Small intestine (tissue), 7 donors: Measurements from ENCODE around the gene ZNF175. TPM values are rescaled to one million over a fixed set of nuclear protein-coding genes. Genes with fewer than 3 reads are reported as not detected.

ENCODE experiments used
- DNase-seq, 2 donors: peaks; one replicate each; pipeline versions ENCODE4 v3.0.0 to v3.0.0-alpha.2; 2013
- FAIRE-seq: peaks from 2 replicates; lab custom pipeline; 2012; peaks lifted over from hg19 to GRCh38; lab: Jason Lieb, UNC
- H3K27ac ChIP-seq, 3 donors: one replicate each; pipeline ENCODE4 v1.5.1; 2013; ENCODE audit warnings: low read length in 2 of 3, mild to moderate bottlenecking in 2 of 3, control low read depth in 1 of 3, inconsistent platforms in 1 of 3, low read depth in 1 of 3, moderate library complexity in 1 of 3
- H3K27me3 ChIP-seq, 3 donors: one replicate each; pipeline ENCODE4 v1.6.1; 2013; ENCODE audit warnings: low read length in 3 of 3, inconsistent platforms in 1 of 3; ENCODE audit not compliant: control insufficient read depth in 3 of 3, insufficient read depth in 3 of 3
- H3K36me3 ChIP-seq, 3 donors: one replicate each; pipeline ENCODE4 v1.6.1; 2013; ENCODE audit warnings: low read length in 3 of 3, inconsistent platforms in 1 of 3, low read depth in 1 of 3, mild to moderate bottlenecking in 1 of 3, moderate library complexity in 1 of 3; ENCODE audit not compliant: control insufficient read depth in 3 of 3, insufficient read depth in 2 of 3
- H3K4me1 ChIP-seq, 3 donors: one replicate each; pipeline ENCODE4 v1.6.1; 2013; ENCODE audit warnings: low read length in 2 of 3, inconsistent platforms in 1 of 3, low read depth in 1 of 3, mild to moderate bottlenecking in 1 of 3, moderate library complexity in 1 of 3; ENCODE audit not compliant: control insufficient read depth in 3 of 3, insufficient read depth in 2 of 3
- H3K4me3 ChIP-seq, 3 donors: one replicate each; pipeline ENCODE4 v1.5.1; 2013; ENCODE audit warnings: low read length in 3 of 3, control low read depth in 1 of 3, inconsistent platforms in 1 of 3, low read depth in 1 of 3, mild to moderate bottlenecking in 1 of 3, moderate library complexity in 1 of 3
- H3K9me3 ChIP-seq, 2 donors: one replicate each; pipeline ENCODE4 v1.6.1; 2013; ENCODE audit warnings: low read depth in 1 of 2, low read length in 1 of 2; ENCODE audit not compliant: control insufficient read depth in 2 of 2, insufficient read depth in 1 of 2
- WGBS, 3 donors: extraction: QIAGEN DNeasy Blood & Tissue Kit; methylation state at CpG; one replicate each; pipeline ENCODE4 v1.1.7; 2013; 5-methylcytosine and 5-hydroxymethylcytosine counted together
- polyA plus RNA-seq, 4 donors: library from polyadenylated mRNA; stranded (reverse) in 3 of 4; unstranded in 1 of 4; fragments of 200-250 nt in 3 of 4; fragments of 120-200 nt in 1 of 4; gene quantifications; one replicate each; pipeline versions ENCODE4 v1.2.1 to v1.2.3, GENCODE V29; 2013
- donor health status: healthy with polysubstance abuse.
- donor health status: control.
- donor health status: control.
- donor health status: Bipolar disorder and iron deficiency.
- donor health status: healthy.

Gene ZNF175
- polyA plus RNA-seq, 4 donors, result 1.6 to 8.9 (median 2.2) TPM

DNA sequence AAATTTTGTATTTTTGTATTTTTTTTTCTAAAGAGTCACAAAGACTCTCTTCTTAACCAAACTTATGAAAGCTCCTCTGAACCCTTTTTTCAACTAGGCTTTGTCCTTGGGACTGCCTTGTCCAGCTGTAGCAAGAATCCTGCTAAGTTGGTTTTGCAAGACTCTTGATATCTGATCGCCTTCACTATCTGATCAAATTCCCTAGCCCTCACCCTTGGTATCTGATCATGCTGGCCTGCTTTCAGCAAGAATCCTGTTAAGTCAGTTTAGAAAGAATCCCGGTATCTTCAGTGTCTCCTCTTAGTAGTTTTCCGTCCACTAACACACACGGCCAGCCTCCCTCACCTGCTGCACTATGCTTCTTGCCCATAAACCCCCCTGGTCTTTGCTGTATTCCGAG is 61.0 kb downstream of the ZNF175 start:
- no peak for DNase-seq

DNA sequence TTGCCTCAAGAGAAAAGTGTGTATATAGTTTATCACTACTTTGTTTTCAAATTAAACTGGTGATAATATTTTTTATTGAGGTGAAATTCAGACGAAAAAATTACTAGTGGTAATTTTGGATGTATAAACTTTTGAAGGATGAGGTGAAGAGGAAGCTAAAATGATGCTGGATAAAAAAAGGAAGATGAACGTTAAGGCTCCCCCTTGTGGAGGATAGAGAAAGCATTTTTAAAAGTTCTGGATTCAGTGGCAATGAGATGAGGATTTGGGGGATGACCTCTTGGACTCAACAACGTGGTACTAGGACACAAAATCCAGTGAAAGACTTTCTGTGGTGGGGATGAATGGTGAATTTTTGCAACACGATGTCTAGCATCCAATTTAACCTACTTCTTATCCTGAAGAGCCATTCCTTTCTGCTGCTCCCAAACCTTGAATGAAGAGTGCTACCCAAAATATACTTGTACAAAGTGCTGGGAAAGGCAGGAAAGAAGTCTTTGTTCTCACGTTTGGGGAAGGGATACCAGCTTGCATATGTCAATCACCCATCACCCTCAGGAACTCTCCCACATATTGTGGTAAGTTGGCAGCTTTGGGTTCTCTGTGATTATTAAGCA is 66.4 kb downstream of the ZNF175 start:
- no peak overlapping the region for H3K4me3 ChIP-seq

More for the DNA sequence above, 61.0 kb downstream of the ZNF175 start:
- H3K4me3 ChIP-seq, result no peak overlapping the region
- FAIRE-seq, result no peak
- no peaks in the 10 kb centered on the region for H3K36me3 ChIP-seq
- no peak overlapping the region for H3K27ac ChIP-seq
- WGBS, 3 donors, result 67 to 82% (median 75%) methylated on average over 5 of the region's 5 CpGs
- no peaks in the 10 kb centered on the region for H3K4me1 ChIP-seq
- no peaks in the 10 kb centered on the region for H3K9me3 ChIP-seq
- no peaks in the 10 kb centered on the region for H3K27me3 ChIP-seq

DNA sequence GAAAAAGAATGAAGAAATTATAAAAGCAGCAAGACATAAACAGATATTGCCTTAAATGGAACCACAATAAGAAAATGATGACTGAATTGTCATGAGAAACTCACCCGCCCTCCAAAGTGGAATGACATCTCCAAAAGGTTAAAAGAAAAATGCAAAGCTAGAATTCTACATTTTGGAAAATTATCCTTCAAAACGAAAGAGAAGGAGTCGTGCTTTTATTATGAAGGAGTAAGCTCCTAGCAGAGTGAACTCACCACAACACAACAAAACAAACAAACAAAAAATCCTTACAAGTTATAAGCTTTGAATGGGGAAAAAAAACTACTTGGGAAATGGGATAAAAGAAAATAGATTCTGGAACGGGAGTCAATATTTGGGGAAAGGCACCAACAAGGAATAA is 68.8 kb downstream of the ZNF175 start:
- WGBS, 3 donors, result 66 to 79% (median 68%) methylated on average over 4 of the region's 4 CpGs
- no peak overlapping the region for H3K4me3 ChIP-seq
- H3K36me3 ChIP-seq, result no peaks in the 10 kb centered on the region
- no peaks in the 10 kb centered on the region for H3K4me1 ChIP-seq
- no peaks in the 10 kb centered on the region for H3K9me3 ChIP-seq
- DNase-seq (no peak), FAIRE-seq (no peak)
- H3K27ac ChIP-seq, result no peak overlapping the region
- no peaks in the 10 kb centered on the region for H3K27me3 ChIP-seq

More for the DNA sequence above, 66.4 kb downstream of the ZNF175 start:
- no peaks in the 10 kb centered on the region for H3K9me3 ChIP-seq
- no peaks in the 10 kb centered on the region for H3K36me3 ChIP-seq
- DNase-seq (peak; percentile 5 to 27), FAIRE-seq (no peak)
- H3K27ac ChIP-seq, result no peak overlapping the region
- 15 to 20% (median 15%) methylated on average over 5 of the region's 5 CpGs for WGBS, 3 donors
- H3K4me1 ChIP-seq, result no peaks in the 10 kb centered on the region
- no peaks in the 10 kb centered on the region for H3K27me3 ChIP-seq

GRCh38 chr19:51640386-51640785 is 69.3 kb downstream of the ZNF175 start:
- FAIRE-seq (no peak), DNase-seq (no peak)

GRCh38 chr19:51641648-51642047 is 70.6 kb downstream of the ZNF175 start:
- H3K36me3 ChIP-seq, result no peaks in the 10 kb centered on the region
- FAIRE-seq (no peak), DNase-seq (no peak)
- no peaks in the 10 kb centered on the region for H3K9me3 ChIP-seq
- no peaks in the 10 kb centered on the region for H3K27me3 ChIP-seq
- H3K27ac ChIP-seq, result no peak overlapping the region
- H3K4me3 ChIP-seq, result no peak overlapping the region
- no peaks in the 10 kb centered on the region for H3K4me1 ChIP-seq

More at GRCh38 chr19:51640386-51640785, 69.3 kb downstream of the ZNF175 start:
- Histone ChIP-seq H3K4me1 (no peaks in the 10 kb centered on the region), H3K27ac (no peak overlapping the region), H3K27me3 (no peaks in the 10 kb centered on the region), H3K4me3 (no peak overlapping the region), H3K36me3 (no peaks in the 10 kb centered on the region), H3K9me3 (no peaks in the 10 kb centered on the region)
- WGBS, 3 donors, result 84 to 94% (median 86%) methylated on average over 3 of the region's 3 CpGs

Other genes starting within 250 kb of the ZNF175 start
- 1 to 10 TPM; 1.4 to 6.0 (median 2.4) TPM for gene VSIG10L, start 229.1 kb upstream of the ZNF175 start, polyA plus RNA-seq
- 100 to 1,000 TPM; 178 to 412 (median 249) TPM for gene ETFB, start 204.9 kb upstream of the ZNF175 start, polyA plus RNA-seq
- gene CLDND2, start 202.3 kb upstream of the ZNF175 start, polyA plus RNA-seq, result 1 to 10 TPM in 2 of 4 donors, under 1 TPM in 1, not detected in 1; 0.25 to 4.1 (median 2.0) TPM
- 1 to 10 TPM; 3.6 to 6.7 (median 5.5) TPM for gene NKG7, start 198.6 kb upstream of the ZNF175 start, polyA plus RNA-seq
- under 1 TPM in 1 of 4 donors, not detected in 3; 0.04 TPM for gene LIM2, start 183.3 kb upstream of the ZNF175 start, polyA plus RNA-seq
- 1 to 10 TPM in 1 of 4 donors, not detected in 3; 3.5 TPM for gene C19orf84, start 180.7 kb upstream of the ZNF175 start, polyA plus RNA-seq
- gene SIGLEC10, start 153.6 kb upstream of the ZNF175 start, polyA plus RNA-seq, result 1 to 10 TPM; 1.3 to 10.0 (median 2.2) TPM
- gene SIGLEC8, start 112.8 kb upstream of the ZNF175 start, polyA plus RNA-seq, result 1 to 10 TPM in 1 of 4 donors, under 1 TPM in 2, not detected in 1; 0.22 to 1.1 (median 0.59) TPM
- 1 to 10 TPM in 2 of 4 donors, under 1 TPM in 2; 0.10 to 5.8 (median 1.9) TPM for gene CEACAM18, start 92.7 kb upstream of the ZNF175 start, polyA plus RNA-seq
- gene SIGLEC12, start 69.5 kb upstream of the ZNF175 start, polyA plus RNA-seq, result 1 to 10 TPM in 2 of 4 donors, under 1 TPM in 1, not detected in 1; 0.33 to 5.7 (median 2.0) TPM
- under 1 TPM in 2 of 4 donors, not detected in 2; 0.09 to 0.76 TPM for gene SIGLEC6, start 39.6 kb upstream of the ZNF175 start, polyA plus RNA-seq
- gene SIGLEC5, start 59.1 kb downstream of the ZNF175 start, polyA plus RNA-seq, result under 1 TPM in 1 of 4 donors, not detected in 3; 0.06 TPM
- gene SIGLEC14, start 75.5 kb downstream of the ZNF175 start, polyA plus RNA-seq, result 1 to 10 TPM in 2 of 4 donors, not detected in 2; 1.3 to 2.3 TPM
- gene SPACA6, start 122.0 kb downstream of the ZNF175 start, polyA plus RNA-seq, result 1 to 10 TPM in 2 of 4 donors, not detected in 2; 4.1 to 6.6 TPM
- gene HAS1, start 152.7 kb downstream of the ZNF175 start, polyA plus RNA-seq, result 1 to 10 TPM in 1 of 4 donors, not detected in 3; 1.1 TPM
- gene FPR1, start 180.6 kb downstream of the ZNF175 start, polyA plus RNA-seq, result 1 to 10 TPM in 3 of 4 donors, under 1 TPM in 1; 0.40 to 8.1 (median 1.9) TPM
- gene FPR2, start 189.9 kb downstream of the ZNF175 start, polyA plus RNA-seq, result 1 to 10 TPM in 2 of 4 donors, under 1 TPM in 1, not detected in 1; 0.04 to 2.6 (median 1.8) TPM
- gene FPR3, start 223.9 kb downstream of the ZNF175 start, polyA plus RNA-seq, result 1 to 10 TPM in 3 of 4 donors, under 1 TPM in 1; 0.89 to 5.1 (median 3.8) TPM